Ascending aorta (tissue), 2 donors: ENCODE data around the gene GLB1L3. TPM values are rescaled to one million over a fixed set of nuclear protein-coding genes. Genes with fewer than 3 reads are reported as not detected.

Experiments
- DNase-seq, 2 donors: peaks; one replicate each; pipeline ENCODE4 v3.0.0-alpha.2; 2019; ENCODE audit warnings: low spot score in 2 of 2
- H3K27ac ChIP-seq, 2 donors: fragments of 200-600 bp; sonication (generic); one replicate each; pipeline ENCODE4 v1.5.1; 2016 to 2017; ENCODE audit warnings: mild to moderate bottlenecking in 1 of 2
- H3K27me3 ChIP-seq: fragments of 200-600 bp; sonication (generic); one replicate; pipeline ENCODE4 v1.5.1; 2017
- H3K36me3 ChIP-seq, 2 donors: fragments of 200-600 bp; sonication (generic); one replicate each; pipeline ENCODE4 v1.5.1; 2016
- H3K4me1 ChIP-seq, 2 donors: fragments of 200-600 bp; sonication (generic); one replicate each; pipeline ENCODE4 v1.5.1; 2016 to 2017; ENCODE audit warnings: mild to moderate bottlenecking in 1 of 2
- H3K4me3 ChIP-seq, 2 donors: fragments of 200-600 bp; sonication (generic); one replicate each; pipeline ENCODE4 v1.5.1; 2016 to 2017; ENCODE audit warnings: mild to moderate bottlenecking in 1 of 2
- H3K9me3 ChIP-seq, 2 donors: fragments of 200-600 bp; sonication (generic); one replicate each; pipeline ENCODE4 v1.5.1; 2016
- intact Hi-C: fragments of 100-400 bp; cut with DNase I; formaldehyde crosslinking; loops from one replicate; pipeline ENCODE4 v1.15.1; 2023
- total RNA-seq: library from RNA; depleted of rRNA; stranded (reverse); fragments of >200 nt; gene quantifications from one replicate; pipeline ENCODE4 v1.1.0, GENCODE V29; 2016
- TF ChIP-seq, protein P1 (sequence below), 3 experiments: fragments of 200-600 bp in 2 of 3; fragments of 450-650 bp in 1 of 3; sonication (generic) in 2 of 3; IDR thresholded peaks; one replicate each; pipeline ENCODE4 v1.5.1; 2016 to 2019; ENCODE audit warnings: antibody characterized with exemption in 3 of 3, mild to moderate bottlenecking in 1 of 3, moderate library complexity in 1 of 3

The GLB1L3 gene, protein sequence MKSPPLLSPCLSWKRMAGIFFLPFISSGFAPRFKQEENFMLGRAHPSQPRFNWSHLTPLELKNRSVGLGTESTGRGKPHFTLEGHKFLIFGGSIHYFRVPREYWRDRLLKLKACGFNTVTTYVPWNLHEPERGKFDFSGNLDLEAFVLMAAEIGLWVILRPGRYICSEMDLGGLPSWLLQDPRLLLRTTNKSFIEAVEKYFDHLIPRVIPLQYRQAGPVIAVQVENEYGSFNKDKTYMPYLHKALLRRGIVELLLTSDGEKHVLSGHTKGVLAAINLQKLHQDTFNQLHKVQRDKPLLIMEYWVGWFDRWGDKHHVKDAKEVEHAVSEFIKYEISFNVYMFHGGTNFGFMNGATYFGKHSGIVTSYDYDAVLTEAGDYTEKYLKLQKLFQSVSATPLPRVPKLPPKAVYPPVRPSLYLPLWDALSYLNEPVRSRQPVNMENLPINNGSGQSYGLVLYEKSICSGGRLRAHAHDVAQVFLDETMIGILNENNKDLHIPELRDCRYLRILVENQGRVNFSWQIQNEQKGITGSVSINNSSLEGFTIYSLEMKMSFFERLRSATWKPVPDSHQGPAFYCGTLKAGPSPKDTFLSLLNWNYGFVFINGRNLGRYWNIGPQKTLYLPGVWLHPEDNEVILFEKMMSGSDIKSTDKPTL
- not detected for total RNA-seq

DNA sequence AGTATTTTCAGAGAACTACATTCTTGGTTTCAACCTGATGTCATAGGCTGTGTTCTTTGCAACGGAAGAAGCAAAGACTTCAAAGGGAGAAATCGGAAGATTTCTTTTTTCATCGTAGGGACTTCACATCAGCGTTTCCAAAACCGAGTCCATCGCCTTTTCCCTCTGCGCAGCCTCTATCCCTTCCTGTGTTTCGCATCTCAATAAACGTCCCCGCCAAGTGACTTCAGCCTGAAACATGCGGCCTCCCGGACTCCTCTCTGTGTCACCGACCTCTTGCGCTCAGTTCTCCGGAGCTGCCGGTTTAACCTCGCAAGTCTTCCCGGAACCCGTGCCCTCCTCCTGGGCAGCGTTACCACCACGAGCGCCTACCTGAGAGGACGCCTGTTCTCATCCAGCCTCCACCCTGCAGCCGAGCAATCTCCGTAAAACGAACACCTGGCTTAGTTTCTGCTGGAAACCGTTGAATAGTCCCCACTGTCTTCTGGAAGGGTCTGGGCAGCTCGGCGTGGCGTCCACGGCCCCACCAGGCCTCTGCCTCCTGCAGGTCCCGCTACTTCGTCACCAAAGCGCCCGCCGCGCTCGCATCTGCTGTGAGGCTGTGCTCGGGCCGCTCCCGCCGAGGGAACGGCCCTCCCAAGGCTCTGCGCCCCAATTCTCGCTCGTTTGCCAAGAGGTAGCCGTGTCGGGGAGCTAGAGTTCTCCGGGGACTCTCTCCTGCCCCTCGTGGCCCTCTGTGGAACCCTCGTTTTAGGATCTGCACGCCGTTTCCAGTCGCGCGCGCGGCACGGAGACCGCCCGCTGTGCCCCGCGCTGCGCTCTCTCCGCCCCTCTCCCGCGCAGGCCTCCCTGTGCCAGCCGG, at the start of gene GLB1L3:
Gene GLB1L3, plus strand, starts transcription at position 846 of the 862 bp plus-strand sequence. CDS start 362 bp downstream, outside the sequence.
- intact Hi-C loops: no loop called here
- no peaks in the 10 kb centered on the region for H3K36me3 ChIP-seq
- peak in 1 of 2 donors; percentile 58 for DNase-seq
- H3K4me1 ChIP-seq: peaks cover 0 to 9% of the 10 kb centered on the region in 2 donors
- no peak within 1 kb of the TSS for H3K27ac ChIP-seq
- TF ChIP-seq, protein P1, sequence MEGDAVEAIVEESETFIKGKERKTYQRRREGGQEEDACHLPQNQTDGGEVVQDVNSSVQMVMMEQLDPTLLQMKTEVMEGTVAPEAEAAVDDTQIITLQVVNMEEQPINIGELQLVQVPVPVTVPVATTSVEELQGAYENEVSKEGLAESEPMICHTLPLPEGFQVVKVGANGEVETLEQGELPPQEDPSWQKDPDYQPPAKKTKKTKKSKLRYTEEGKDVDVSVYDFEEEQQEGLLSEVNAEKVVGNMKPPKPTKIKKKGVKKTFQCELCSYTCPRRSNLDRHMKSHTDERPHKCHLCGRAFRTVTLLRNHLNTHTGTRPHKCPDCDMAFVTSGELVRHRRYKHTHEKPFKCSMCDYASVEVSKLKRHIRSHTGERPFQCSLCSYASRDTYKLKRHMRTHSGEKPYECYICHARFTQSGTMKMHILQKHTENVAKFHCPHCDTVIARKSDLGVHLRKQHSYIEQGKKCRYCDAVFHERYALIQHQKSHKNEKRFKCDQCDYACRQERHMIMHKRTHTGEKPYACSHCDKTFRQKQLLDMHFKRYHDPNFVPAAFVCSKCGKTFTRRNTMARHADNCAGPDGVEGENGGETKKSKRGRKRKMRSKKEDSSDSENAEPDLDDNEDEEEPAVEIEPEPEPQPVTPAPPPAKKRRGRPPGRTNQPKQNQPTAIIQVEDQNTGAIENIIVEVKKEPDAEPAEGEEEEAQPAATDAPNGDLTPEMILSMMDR (IDR thresholded peaks at IDR 0.05): no peak
- peak within 1 kb of the TSS; percentile 38 to 49 for H3K4me3 ChIP-seq
- peaks cover 14% of the 10 kb centered on the region for H3K27me3 ChIP-seq
- H3K9me3 ChIP-seq: no peaks in the 10 kb centered on the region

DNA sequence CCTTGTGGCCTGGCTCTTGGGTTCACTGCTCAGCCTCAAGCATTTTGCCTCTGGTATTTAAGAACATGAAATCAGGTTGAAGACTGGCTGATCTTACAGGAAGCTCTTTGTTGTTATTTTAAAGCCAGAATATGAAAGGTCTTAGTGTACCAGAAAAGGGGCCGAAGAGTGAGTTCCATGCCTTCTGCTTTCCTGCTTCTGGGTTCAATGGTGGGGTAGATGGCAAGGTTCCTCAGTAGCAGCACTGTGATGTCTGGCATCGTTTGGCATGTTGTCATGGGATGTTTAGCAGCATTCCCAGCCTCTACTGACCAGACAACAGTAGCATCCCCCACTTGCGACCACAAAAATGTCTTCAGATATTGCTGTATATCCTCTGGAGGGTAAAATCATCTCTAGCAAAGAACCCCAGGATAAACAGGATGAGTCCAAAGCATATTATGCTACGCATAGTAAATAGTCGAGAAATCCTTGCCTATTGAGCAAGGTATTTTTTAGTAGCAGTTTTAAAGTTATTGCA, 49.3 kb upstream of the GLB1L3 start:
- no peak overlapping the region for H3K27ac ChIP-seq
- no peaks in the 10 kb centered on the region for H3K9me3 ChIP-seq
- H3K36me3 ChIP-seq: no peaks in the 10 kb centered on the region
- intact Hi-C loops: no loop called here
- H3K4me1 ChIP-seq: peaks cover 19 to 27% of the 10 kb centered on the region in 2 donors
- H3K4me3 ChIP-seq: peak overlapping the region in 1 of 2 donors; percentile 92
- no peak for DNase-seq
- TF ChIP-seq, protein P1 (IDR thresholded peaks at IDR 0.05): no peak
- H3K27me3 ChIP-seq: no peaks in the 10 kb centered on the region

DNA sequence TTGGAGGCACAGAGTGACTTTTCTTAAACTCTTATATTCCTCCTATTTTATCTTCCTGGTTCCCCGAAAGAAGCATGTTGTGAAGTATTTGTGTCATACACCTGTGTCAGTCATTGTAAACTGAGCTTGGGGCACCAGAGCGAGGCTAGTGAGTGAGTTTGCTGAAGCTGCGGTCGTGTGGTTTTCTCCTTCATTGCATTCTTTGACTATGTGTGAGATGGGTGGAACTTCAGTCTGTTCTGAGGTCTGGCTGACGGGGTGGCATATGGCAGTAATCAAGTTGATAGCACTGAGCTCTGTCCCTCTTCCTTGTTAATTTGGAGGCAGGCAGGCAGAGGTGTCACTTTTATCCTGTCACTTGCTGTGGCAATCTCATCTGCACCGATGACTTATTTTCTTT, 47.6 kb upstream of the GLB1L3 start:
- no peak overlapping the region for H3K4me3 ChIP-seq
- H3K27ac ChIP-seq: no peak overlapping the region
- DNase-seq: no peak
- no peaks in the 10 kb centered on the region for H3K27me3 ChIP-seq
- intact Hi-C loops: no loop called here
- no peaks in the 10 kb centered on the region for H3K9me3 ChIP-seq
- TF ChIP-seq, protein P1 (IDR thresholded peaks at IDR 0.05): no peak
- H3K36me3 ChIP-seq: no peaks in the 10 kb centered on the region
- H3K4me1 ChIP-seq: peaks cover 11 to 19% of the 10 kb centered on the region in 2 donors

DNA sequence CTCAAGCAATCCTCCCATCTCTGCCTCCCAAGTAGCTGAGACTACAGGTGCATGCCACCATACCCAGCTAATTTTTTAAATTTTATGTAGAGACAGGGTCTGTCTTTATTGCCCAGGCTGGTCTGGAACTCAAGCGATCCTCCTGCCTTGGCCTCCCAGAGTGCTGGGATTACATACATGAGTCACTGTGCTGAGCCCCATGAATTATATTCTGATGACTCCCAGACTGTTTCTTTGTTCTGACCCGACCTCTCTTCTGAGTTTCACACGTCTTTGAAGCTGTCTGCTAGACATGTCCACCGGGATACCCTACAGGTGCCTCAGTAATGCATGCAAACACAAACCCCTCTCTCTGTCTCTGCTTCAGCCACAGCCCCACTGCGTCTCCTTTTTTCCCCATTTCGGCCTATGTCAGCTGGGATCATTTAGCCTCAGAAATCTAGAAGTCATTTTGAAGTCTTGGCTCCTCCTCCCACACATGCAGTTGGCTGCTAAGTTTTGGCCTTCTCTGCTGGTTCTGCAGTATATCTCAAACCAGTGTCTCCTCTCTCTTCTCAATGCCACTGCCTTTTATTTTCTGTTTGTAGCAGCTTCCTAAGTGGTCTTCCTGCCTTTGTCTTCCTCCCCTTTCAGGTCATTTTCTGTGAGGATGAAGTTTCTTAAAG, 46.9 kb upstream of the GLB1L3 start:
- peaks cover 11 to 19% of the 10 kb centered on the region in 2 donors for H3K4me1 ChIP-seq
- intact Hi-C loops: no loop called here
- H3K27me3 ChIP-seq: no peaks in the 10 kb centered on the region
- DNase-seq: no peak
- H3K9me3 ChIP-seq: no peaks in the 10 kb centered on the region
- TF ChIP-seq, protein P1 (IDR thresholded peaks at IDR 0.05): no peak
- H3K4me3 ChIP-seq: no peak overlapping the region
- H3K27ac ChIP-seq: no peak overlapping the region
- no peaks in the 10 kb centered on the region for H3K36me3 ChIP-seq

DNA sequence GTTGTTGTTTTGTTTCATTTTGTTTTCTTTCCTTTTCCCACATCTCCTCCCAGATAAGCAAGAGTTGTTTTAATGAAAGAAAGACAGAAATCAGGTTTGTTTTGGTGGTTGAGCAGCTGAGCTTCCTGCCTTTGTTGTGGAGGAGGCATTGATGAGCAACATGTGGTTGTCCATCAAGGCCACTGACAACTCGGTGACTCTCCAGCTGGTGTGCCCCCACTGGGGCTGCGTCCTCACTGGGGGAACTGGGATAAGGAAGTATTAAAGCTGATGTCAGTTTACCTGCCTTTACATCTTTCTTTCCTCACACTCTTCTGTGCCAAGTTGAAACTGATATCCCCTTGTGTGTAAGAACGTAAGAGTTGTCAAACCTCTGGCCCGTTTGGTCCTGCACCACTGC, 45.8 kb upstream of the GLB1L3 start:
- intact Hi-C loops: no loop called here
- no peak for DNase-seq
- no peak overlapping the region for H3K27ac ChIP-seq
- H3K27me3 ChIP-seq: no peaks in the 10 kb centered on the region
- H3K36me3 ChIP-seq: peaks cover 5 to 6% of the 10 kb centered on the region in 2 donors
- TF ChIP-seq, protein P1 (IDR thresholded peaks at IDR 0.05): no peak
- no peak overlapping the region for H3K4me3 ChIP-seq
- H3K9me3 ChIP-seq: no peaks in the 10 kb centered on the region
- H3K4me1 ChIP-seq: peaks cover 9 to 19% of the 10 kb centered on the region in 2 donors
